K562 treated with DMSO at 1 percent for 12 hours (cell line): ENCODE data around the gene TRO. TPM values are rescaled to one million over a fixed set of nuclear protein-coding genes. Genes with fewer than 3 reads are reported as not detected.

Experiments
- total RNA-seq: library from RNA; unstranded; fragments of 300-600 nt; gene quantifications from 2 replicates; pipeline ENCODE4 v1.2.3, GENCODE V29; 2022; ENCODE audit not compliant: insufficient read depth

TRO gene
- total RNA-seq = 0.94 and 2.3 TPM in 2 replicates

GRCh38 chrX:54920610-54921426 is at the start of gene TRO:
Gene TRO, plus strand, starts transcription at chrX:54920824. Its CDS starts 1,423 bp downstream, at chrX:54922247.

Other genes with a start within 250 kb of the TRO start
- gene ITIH6, start 122.6 kb upstream of the TRO start, total RNA-seq = not detected in 2 replicates
- gene MAGED2, start 113.1 kb upstream of the TRO start, total RNA-seq = 33.8 and 45.6 TPM in 2 replicates
- gene PFKFB1, start 73.4 kb downstream of the TRO start, total RNA-seq = not detected in 2 replicates
- gene APEX2, start 79.5 kb downstream of the TRO start, total RNA-seq = 20.6 and 26.9 TPM in 2 replicates
- 59.2 and 71.4 TPM in 2 replicates for gene ALAS2, start 110.2 kb downstream of the TRO start, total RNA-seq
- gene PAGE2B, start 154.2 kb downstream of the TRO start, total RNA-seq = 28.3 and 31.1 TPM in 2 replicates
- gene PAGE2, start 168.2 kb downstream of the TRO start, total RNA-seq = 3.5 and 5.3 TPM in 2 replicates